ENCODE measurements around the gene HGFAC.

The HGFAC gene

GRCh38 chr4:3441501-3442459, at the start of gene HGFAC:
Gene HGFAC, plus strand, starts transcription at chr4:3441968. Its CDS starts 34 bp downstream, at chr4:3442002.
- DNase-seq (ENCODE audit: low read depth, low spot score), result no peak

DNA sequence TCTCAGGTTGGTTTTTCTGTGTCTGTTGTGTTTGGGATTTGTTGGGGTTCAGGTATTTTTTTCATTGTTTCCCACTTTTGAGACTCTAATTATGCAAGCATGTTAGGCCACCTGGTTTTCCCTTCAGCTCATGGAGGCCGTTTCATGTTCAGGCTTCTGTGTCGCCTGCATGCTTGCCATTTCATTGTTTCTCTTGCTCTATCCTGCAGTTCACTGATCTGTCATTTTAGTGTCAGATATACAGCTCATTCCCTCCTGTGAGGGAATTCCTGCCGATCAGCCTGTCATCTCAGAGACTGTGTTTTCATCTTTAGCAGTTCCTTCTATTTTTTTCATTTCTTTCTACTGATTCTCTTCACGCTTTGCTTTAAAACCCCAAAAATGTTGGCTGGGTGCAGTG, 49.4 kb upstream of the HGFAC start:
- DNase-seq (ENCODE audit: low read depth, low spot score), result no peak

DNA sequence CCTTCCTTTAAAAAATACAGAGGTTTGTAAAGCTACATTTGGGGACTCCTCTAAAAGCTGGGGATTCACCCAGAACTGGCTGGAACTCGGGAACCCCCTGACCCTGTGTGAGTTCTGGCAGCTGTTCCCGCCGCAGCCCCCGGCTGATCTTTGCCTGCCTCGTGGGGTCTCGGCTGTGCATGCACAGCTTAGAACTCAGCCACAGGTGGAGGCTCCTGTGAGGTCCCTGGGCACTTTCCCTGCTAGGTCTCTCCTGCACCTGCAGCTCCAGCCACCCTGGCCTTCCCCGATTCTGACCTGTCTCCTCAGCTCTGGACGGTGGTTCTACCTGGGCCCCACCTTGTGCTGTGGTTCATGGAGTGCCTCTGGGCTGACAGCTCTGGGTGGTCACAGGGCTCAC, 48.6 kb upstream of the HGFAC start:
- no peak for DNase-seq (ENCODE audit: low read depth, low spot score)

DNA sequence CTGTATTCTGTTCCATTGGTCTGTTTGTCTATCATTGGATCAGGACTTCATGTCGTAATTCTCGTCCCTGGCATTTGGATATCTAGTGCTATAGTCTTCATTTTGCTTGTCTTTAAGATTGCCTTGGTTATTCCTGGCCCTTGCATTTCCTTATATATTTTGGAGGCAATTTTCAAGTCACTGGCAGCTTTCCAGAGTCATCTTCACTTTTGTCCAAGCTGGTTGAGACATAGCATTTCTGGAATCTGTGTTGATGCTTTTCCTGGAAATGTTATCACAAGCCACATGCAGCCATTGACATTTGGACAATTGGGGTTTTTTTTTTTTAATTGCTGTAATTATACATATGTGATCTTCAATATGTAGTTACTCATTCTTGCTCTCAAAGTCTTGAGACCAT, 45.2 kb upstream of the HGFAC start:
- DNase-seq (ENCODE audit: low read depth, low spot score), result no peak

DNA sequence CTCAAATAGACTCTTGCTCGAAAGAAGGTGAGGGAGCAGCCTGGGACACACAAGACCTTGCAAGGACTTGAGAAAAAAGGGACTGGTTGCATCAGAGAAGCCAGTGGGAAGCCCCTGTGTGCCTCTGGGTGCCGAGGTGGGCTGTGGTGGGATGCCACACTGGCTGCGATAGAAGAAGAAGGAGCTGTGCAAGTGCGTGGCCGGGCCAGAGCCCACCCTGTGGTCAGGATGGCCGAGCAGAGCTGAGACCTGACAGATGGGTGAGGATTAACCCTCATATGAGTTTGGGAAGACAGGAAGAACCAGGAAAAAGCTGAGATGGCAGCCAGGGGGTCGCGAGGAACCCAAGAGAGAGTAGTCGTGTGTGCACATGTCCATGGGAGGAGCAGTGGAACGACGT, 44.6 kb upstream of the HGFAC start:
- no peak for DNase-seq (ENCODE audit: low read depth, low spot score)

DNA sequence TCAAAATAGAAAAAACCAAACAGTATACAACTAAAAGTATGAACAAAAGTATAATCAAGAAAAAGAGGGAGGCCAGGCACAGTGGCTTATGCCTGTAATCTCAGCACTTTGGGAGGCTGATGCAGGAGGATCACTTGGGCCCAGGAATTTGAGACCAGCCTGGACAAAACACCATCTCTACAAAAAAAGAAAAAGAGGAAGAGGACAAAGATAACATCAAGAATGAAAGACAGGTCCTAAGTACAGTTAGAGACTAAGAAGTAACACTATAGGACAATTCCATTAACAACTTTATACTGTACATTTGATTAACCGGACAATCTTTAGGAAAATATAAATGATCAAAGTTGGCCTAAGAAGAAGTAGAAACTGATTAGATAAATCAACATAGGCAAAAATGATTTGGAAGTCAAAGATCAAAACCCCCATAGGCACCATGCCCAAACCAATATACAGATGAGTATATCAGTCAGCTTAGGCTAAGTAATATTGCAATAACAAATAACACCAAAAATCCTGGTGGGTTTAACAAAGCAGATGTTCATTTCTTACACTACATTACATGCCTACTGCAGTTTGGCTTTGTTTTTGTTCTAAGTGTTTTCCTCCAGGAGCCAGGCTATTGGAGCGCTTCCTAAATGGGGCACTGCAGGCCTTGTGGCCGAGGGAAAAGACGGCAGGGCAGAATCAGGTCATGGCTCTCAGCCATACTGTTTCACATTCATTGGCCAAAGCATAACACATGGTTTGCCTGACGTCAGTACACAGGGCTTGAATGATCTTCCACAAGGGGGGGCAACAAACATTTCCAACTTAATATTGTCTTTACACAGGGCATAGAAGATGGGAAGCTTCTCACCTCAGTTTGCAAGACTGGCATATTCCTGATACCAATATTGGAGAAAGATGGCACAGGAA, 42.2 kb upstream of the HGFAC start:
- DNase-seq (ENCODE audit: low read depth, low spot score), result no peak

- no peak for DNase-seq (ENCODE audit: low read depth, low spot score)
These were observed 40.2 kb upstream of the HGFAC start for GRCh38 chr4:3401436-3402171.

DNA sequence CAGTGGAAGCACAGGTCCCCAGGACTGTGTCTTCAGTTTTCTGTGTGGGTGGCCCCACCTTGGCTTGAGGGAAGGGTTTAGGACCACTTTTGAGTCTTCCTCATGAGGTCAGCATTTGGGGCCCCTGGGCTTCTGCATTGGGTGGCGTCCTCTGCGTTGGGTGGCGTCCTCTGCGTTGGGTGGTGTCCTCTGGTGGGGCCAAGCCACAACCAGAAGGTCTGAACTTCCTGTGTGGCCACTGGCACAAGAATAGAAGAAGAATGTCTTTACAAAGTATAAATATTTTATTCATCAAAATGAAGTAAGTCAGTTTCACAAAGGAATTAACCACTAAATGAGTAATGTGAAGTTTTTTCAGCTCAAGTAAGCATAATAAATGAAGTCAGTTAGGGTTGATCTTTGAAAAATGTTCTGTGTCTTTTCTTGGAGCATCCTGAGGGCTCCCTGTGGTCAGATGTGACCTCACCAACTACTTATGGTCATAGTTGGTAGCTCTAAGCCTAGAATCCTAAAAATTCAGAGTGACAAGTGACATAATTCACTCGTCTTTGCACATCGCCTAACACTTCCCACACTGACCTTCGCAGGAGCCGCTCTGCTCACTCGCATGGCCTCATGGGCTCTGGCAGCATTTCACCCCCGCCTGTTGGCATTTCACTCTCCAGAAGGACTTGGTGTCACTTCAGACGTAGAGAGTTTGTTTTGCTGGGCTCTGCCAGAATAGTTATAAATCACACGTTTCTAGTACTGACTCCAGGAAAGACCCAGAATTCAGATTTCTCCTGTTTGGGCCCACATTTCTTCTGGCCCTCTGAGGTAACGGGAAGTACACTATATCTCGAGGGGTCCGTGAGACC, 39.0 kb upstream of the HGFAC start:
- DNase-seq (ENCODE audit: low read depth, low spot score), result no peak

DNA sequence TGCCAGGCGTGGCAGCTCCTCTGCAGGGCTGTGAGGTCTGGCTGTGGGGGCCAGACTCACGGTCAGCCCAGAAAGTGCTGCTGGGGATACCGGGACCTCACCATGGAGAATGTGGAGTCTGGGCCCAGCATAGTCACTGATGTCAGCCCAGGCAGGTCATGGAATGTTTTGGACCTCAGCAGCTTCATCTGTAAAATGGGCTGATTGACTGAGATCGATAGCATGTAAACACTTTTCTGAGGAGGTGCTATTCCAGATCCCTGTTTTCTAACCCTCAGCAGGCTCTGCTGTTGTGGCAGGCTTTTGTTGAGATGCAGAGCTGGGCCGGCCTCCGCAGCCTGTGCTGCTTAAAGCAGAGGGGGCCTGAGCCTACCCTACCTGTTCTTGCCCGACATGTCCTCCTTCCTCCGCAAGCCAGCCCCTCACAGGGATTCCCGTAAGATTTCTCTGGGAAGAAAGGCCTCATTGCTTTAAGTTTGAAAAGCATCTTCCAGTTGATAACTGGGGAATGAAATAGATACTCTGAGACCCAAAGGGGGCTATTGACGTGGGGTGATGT, 38.3 kb upstream of the HGFAC start:
- DNase-seq (ENCODE audit: low read depth, low spot score), result no peak

- no peak for DNase-seq (ENCODE audit: low read depth, low spot score)
These were observed 37.2 kb upstream of the HGFAC start for GRCh38 chr4:3404546-3404945.

- DNase-seq (ENCODE audit: low read depth, low spot score), result no peak
These were observed 36.6 kb upstream of the HGFAC start for GRCh38 chr4:3405176-3405575.

GRCh38 chr4:3406021-3406420, 35.7 kb upstream of the HGFAC start:
- DNase-seq (ENCODE audit: low read depth, low spot score), result no peak

DNA sequence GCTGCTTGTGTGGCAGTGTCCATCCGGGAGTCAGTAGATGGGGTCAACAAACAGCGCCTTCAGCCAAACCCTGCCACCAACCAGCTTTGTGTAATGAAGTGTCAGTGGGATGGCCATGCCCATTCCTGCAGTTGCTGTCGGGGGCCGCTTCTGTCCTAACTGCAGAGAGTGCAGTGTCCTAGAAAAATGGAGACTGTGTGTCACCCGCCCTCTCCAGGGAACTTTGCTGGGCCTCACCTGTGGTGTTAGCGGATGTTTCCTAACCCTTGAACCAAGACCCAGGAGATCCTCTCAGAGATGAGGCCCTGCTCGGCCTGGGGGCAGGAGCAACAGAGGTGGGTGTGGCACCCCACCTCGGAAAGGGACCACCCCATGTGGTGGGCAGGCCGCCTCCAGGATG, 35.3 kb upstream of the HGFAC start:
- DNase-seq (ENCODE audit: low read depth, low spot score), result no peak

DNA sequence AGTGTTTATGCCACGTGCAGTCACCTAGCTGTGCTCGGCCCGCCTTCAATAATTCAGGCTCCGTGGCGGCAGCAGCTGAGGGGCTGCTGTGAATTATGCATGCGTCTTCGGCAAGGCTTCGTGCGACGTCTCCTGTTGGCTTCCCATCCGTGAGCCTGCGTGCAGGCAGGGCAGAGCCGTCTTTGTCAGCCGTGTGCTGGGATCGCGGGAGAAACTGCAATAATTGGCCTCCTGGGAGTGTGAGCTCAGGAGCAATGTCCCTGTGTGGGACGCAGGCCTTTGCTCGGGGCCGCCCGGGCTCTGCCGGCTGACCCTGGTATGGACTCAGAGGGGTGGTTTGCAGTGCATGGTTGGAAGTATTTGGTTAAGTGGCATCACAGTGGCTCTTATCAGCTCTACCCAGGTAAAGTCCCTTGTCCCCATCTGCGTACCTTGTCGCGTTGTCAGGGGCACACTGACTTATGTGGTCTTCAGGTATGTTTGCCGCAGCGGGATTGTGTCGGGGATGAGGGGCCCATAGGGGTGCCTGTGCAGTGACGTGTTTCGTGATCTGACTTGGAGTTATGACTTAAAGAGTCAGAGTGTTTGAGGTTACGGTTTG, 34.5 kb upstream of the HGFAC start:
- DNase-seq (ENCODE audit: low read depth, low spot score), result no peak

GRCh38 chr4:3407930-3408792, 33.6 kb upstream of the HGFAC start:
- DNase-seq (ENCODE audit: low read depth, low spot score), result no peak

DNA sequence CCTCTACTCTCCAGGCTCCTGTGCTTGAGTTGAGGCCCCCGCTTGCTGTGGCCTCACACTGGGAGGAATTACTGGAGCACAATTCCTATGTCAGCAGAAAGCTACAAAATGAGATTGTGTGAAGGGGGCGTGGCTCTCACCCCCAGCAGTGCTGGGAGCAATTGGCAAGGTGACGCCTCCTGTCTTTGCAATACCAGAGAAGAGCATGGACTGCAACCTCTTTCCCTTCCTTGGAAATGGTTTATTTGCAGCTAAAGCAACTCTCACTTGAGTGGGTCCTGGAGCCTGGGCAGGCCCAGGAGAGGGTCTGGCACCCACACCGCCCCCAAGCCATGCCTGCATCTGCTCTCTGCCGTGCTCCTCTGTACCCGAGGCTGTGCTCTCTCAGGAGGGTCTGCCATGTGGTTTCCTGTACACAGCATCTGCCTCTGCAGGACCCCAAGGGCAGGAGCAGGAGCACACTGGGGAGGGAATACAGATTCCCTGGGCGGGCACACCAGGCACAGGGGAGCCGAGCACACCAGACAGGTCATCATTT, 32.9 kb upstream of the HGFAC start:
- no peak for DNase-seq (ENCODE audit: low read depth, low spot score)

GRCh38 chr4:3409571-3410091, 32.1 kb upstream of the HGFAC start:
- no peak for DNase-seq (ENCODE audit: low read depth, low spot score)

DNA sequence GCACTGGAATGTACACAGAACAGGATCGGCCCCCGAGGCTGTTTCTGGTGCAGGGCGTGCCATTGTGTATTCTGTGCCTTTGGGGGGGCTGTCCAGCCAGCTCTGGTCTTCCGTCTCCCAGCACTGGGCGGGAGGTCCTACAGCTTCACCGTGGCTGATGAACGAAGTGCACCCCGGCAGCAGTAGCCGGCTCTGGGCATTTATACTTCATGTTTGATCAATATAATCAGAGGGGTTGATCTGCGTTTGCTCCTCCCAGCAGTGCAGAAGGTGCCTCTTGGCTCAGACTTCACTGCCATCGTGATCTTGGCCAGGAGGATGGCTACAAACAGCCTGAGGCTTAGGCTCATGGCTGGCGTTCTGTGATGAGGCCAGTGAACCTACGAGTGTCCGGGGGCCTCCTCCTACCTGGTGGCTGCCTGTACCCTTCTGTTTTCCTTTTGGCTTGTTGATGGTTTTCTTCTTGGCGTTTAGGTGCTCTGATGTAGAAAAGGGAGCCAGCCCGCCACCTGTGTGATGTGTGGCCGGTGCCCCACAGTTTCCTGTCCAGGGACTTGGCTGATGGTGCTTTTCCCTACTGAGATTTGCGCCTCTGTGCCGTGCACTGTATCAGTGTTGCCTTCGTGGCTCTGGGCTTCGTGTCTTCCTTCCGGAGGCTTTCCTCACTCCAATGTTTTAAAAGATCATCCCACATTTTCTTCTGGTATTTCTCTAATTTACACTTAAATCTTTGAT, 31.2 kb upstream of the HGFAC start:
- DNase-seq (ENCODE audit: low read depth, low spot score), result no peak
